Measurements from ENCODE around the gene TUBGCP2. TPM values are rescaled to one million over a fixed set of nuclear protein-coding genes. Genes with fewer than 3 reads are reported as not detected.

TUBGCP2 gene
- total RNA-seq, 1 experiment from 2014 or later, result 92.2 TPM

DNA sequence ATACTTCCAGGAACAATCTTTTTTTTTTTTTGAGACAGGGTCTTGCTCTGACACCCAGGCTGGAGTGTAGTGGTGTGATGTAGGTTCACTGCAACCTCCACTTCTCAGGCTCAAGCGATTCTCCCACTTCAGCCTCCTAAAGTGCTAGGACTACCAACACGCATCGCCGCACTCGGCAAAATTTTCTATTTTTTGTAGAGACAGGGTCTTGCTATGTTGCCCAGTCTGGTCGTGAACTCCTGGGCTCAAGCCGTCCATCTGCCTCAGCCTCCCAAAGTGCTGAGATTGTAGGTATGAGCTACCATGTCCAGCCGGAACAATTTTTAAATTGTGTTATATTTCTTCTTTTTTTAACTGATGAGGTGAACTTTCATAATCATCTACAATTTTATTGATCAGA lies 2.1 kb upstream of the TUBGCP2 start:
- ChIA-PET CTCF (no interaction called here), POLR2A (no interaction called here)
- Mint-ChIP-seq H3K27me3 (ENCODE audit: insufficient read depth, unreplicated experiment) (no peaks in the 10 kb centered on the region), H3K27ac (ENCODE audit: unreplicated experiment) (no peak overlapping the region), H3K36me3 (ENCODE audit: insufficient read depth, unreplicated experiment) (peaks cover 47% of the 10 kb centered on the region), H3K9me3 (ENCODE audit: unreplicated experiment) (no peaks in the 10 kb centered on the region), H3K4me1 (ENCODE audit: low read depth, unreplicated experiment) (peaks cover 7% of the 10 kb centered on the region), H3K4me3 (ENCODE audit: unreplicated experiment) (no peak overlapping the region)
- DNase-seq, result no peak
- Histone ChIP-seq H3K9me3 (no peaks in the 10 kb centered on the region), H3K36me3 (ENCODE audit: control insufficient read depth, insufficient read depth, low read length) (peaks cover 6% of the 10 kb centered on the region), H3K4me3 (ENCODE audit: low read depth, low read length) (no peak overlapping the region), H3K27me3 (replicated peaks; ENCODE audit: control insufficient read depth, insufficient read depth, low read length) (no peaks in the 10 kb centered on the region), H3K4me1 (peaks cover 7% of the 10 kb centered on the region)
- intact Hi-C loops (cut with micrococcal nuclease; ENCODE audit: unreplicated experiment), result no loop called here
- BruUV-seq (replicated peaks), result no TSS peak
- TF ChIP-seq, protein P1, sequence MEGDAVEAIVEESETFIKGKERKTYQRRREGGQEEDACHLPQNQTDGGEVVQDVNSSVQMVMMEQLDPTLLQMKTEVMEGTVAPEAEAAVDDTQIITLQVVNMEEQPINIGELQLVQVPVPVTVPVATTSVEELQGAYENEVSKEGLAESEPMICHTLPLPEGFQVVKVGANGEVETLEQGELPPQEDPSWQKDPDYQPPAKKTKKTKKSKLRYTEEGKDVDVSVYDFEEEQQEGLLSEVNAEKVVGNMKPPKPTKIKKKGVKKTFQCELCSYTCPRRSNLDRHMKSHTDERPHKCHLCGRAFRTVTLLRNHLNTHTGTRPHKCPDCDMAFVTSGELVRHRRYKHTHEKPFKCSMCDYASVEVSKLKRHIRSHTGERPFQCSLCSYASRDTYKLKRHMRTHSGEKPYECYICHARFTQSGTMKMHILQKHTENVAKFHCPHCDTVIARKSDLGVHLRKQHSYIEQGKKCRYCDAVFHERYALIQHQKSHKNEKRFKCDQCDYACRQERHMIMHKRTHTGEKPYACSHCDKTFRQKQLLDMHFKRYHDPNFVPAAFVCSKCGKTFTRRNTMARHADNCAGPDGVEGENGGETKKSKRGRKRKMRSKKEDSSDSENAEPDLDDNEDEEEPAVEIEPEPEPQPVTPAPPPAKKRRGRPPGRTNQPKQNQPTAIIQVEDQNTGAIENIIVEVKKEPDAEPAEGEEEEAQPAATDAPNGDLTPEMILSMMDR (IDR thresholded peaks at IDR 0.05; ENCODE audit: insufficient read depth in 1 of 2, low read depth in 1 of 2, low read length in 1 of 2, severe bottlenecking in 1 of 2, unreplicated experiment in 1 of 2), result no peak

- CTCF ChIA-PET, result no interaction called here
- H3K4me1 Mint-ChIP-seq (ENCODE audit: low read depth, unreplicated experiment), result peaks cover 10% of the 10 kb centered on the region
- H3K9me3 Mint-ChIP-seq (ENCODE audit: unreplicated experiment), result no peaks in the 10 kb centered on the region
- Histone ChIP-seq H3K36me3 (ENCODE audit: control insufficient read depth, insufficient read depth, low read length) (peaks cover 6% of the 10 kb centered on the region), H3K4me3 (ENCODE audit: low read depth, low read length) (no peak overlapping the region), H3K4me1 (peaks cover 7% of the 10 kb centered on the region), H3K27me3 (replicated peaks; ENCODE audit: control insufficient read depth, insufficient read depth, low read length) (no peaks in the 10 kb centered on the region), H3K9me3 (no peaks in the 10 kb centered on the region)
- no peak overlapping the region for H3K27ac Mint-ChIP-seq (ENCODE audit: unreplicated experiment)
- no peak for DNase-seq
- TF ChIP-seq, protein P1 (IDR thresholded peaks at IDR 0.05; ENCODE audit: insufficient read depth in 1 of 2, low read depth in 1 of 2, low read length in 1 of 2, severe bottlenecking in 1 of 2, unreplicated experiment in 1 of 2), result no peak
- H3K27me3 Mint-ChIP-seq (ENCODE audit: insufficient read depth, unreplicated experiment), result no peaks in the 10 kb centered on the region
- intact Hi-C loops (cut with micrococcal nuclease; ENCODE audit: unreplicated experiment), result no loop called here
- POLR2A ChIA-PET, result no interaction called here
- no peak overlapping the region for H3K4me3 Mint-ChIP-seq (ENCODE audit: unreplicated experiment)
- peaks cover 47% of the 10 kb centered on the region for H3K36me3 Mint-ChIP-seq (ENCODE audit: insufficient read depth, unreplicated experiment)
- no TSS peak for BruUV-seq (replicated peaks)
These were observed 1.7 kb upstream of the TUBGCP2 start for GRCh38 chr10:133310399-133310755.

DNA sequence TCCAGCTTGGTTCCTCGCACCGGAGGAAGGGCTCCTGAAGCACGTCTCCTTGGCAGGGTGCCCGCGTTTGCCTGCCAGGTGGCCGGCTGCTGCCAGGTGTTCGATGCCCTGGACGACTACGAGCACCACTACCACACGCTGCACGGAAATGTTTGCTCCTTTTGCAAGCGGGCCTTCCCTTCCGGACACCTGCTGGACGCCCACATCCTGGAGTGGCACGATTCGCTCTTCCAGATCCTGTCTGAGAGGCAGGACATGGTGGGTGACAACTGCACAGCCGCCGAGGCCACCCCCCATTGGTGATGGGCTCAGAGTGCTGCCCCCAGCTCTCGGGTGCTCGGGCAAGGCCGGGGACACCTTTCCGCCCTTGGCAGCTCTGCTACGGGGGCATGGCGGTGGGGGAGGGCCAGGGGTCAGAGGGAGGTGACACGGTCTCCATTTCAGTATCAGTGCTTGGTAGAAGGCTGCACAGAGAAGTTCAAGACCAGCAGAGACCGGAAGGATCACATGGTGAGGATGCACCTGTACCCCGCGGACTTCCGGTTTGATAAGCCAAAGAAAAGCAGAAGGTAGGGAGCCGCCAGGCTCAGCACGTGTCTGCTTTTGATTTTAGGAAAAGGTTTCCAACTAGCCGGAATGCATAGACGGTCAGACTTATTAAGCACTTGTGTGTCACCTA lies 1.2 kb upstream of the TUBGCP2 start:
- no peak for DNase-seq
- Histone ChIP-seq H3K27me3 (replicated peaks; ENCODE audit: control insufficient read depth, insufficient read depth, low read length) (no peaks in the 10 kb centered on the region), H3K4me3 (ENCODE audit: low read depth, low read length) (no peak overlapping the region), H3K4me1 (peaks cover 7% of the 10 kb centered on the region), H3K9me3 (no peaks in the 10 kb centered on the region), H3K36me3 (ENCODE audit: control insufficient read depth, insufficient read depth, low read length) (peaks cover 6% of the 10 kb centered on the region)
- Mint-ChIP-seq H3K36me3 (ENCODE audit: insufficient read depth, unreplicated experiment) (peaks cover 47% of the 10 kb centered on the region), H3K4me3 (ENCODE audit: unreplicated experiment) (peak overlapping the region; percentile 99), H3K4me1 (ENCODE audit: low read depth, unreplicated experiment) (peaks cover 15% of the 10 kb centered on the region), H3K27ac (ENCODE audit: unreplicated experiment) (no peak overlapping the region), H3K9me3 (ENCODE audit: unreplicated experiment) (no peaks in the 10 kb centered on the region), H3K27me3 (ENCODE audit: insufficient read depth, unreplicated experiment) (no peaks in the 10 kb centered on the region)
- ChIA-PET POLR2A (no interaction called here), CTCF (no interaction called here)
- TF ChIP-seq, protein P1 (IDR thresholded peaks at IDR 0.05; ENCODE audit: insufficient read depth in 1 of 2, low read depth in 1 of 2, low read length in 1 of 2, severe bottlenecking in 1 of 2, unreplicated experiment in 1 of 2), result no peak
- intact Hi-C loops (cut with micrococcal nuclease; ENCODE audit: unreplicated experiment), result loop anchor here (1.0 to 5.0 kb wide), 5 partner anchors 48 to 168 kb away; partner anchors contain the start of genes MTG1 and PAOX
- no TSS peak for BruUV-seq (replicated peaks)
